Left hindlimb (tissue), 1 donor: ENCODE measurements around the gene INO80E.
A peak's percentile ranks its signal among the peaks of the same experiment; 100 is the strongest.

Source experiments
- DNase-seq: peaks from one replicate; pipeline ENCODE4 v3.0.0-alpha.2; 2018

INO80E gene

DNA sequence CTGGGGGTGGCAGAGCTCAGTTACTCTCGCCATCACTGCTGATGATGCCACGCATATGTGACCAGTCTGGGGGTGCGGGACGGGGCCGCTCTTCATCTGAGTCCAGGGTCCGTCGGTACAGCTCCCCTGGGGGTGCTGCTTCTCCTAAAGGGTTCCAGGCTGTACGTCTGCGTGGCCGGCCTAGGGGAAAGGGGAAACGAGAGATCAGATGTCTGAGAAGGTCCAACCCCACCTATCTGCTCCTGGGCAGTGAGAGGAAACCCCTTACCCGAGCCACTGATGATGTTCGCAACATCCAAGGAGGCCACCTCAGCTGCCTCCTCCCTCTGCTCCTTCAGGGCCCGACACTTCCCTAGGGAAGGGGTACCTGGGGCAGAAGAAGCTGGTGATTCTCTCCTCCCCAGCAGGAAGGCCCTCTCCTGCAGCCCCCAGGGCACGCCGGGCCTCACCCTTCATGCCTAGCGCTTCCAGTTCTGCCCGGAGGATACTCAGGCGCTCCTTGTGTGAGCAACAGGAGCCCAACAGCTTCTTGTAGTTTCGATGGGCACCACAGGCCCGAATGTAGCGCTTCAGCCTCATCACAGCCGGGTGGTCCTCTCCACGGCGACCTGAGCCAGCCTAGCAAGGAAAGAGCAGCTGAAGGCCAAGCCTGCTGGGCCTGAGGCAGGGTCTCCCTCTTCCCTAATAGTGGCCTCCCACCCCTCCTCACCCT is 2.7 kb upstream of the INO80E start:
- no peak for DNase-seq

- no peak for DNase-seq
Measured at GRCh38 chr16:29993903-29994599, 2.0 kb upstream of the INO80E start.

- no peak for DNase-seq
Measured at GRCh38 chr16:29994600-29995323, 1.3 kb upstream of the INO80E start.

DNA sequence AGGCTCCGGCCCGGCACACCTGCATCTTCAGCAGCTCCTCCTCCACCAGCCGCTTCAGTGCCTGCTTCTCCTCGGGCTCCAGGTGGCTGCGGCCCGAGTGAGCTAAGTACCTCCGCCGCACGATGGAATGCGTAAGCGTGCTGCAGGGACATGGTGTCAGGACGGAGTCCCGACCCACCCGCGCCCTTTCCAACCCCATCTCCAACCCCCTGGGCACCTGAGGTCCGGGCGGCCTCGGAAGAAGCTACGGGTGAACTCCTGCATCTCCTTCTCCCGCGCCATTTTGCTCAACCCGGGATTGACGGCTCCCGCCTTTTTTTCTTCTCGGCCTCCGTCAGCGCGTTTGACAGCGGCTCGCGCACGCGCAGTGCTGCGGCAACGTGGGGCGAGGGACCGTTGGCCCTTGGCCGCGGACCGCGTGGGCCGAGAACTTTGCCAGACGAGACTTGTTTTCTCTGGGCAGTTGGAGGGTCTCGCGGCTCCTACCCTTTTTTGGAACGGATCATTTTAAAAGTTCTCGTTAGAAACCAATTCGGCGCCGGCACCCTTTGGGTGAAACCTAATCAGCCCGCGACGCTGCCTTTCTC is 624 bp upstream of the INO80E start, which contains the start of gene HIRIP3:
Gene HIRIP3, minus strand, starts transcription at position 294 of the 587 bp plus-strand sequence. Its CDS starts 12 bp downstream, at position 282.
- peak; percentile 90 for DNase-seq

DNA sequence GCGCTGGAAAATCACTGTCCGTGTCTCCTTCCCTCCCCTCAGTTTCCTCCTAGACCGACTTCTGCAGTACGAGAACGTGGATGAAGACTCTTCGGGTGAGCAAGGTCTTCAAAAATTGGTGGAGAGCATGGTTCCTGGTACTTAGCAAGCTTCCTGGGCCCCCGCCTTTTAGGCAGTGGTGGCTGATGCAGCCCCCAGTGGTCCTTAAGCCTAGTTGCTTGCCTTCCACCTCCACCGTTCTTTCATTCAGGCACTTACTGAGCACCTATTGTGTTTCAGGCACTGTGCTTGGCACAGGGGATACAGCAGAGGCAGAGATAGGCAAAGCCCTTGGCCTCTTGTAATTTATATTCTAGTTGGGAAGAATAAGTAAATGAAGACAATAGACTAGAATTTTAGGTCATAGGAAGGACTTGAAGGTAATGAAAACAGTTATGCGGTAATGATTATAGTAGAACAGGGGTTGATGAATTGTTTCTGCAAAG is 767 bp downstream of the INO80E start:
- DNase-seq = no peak

DNA sequence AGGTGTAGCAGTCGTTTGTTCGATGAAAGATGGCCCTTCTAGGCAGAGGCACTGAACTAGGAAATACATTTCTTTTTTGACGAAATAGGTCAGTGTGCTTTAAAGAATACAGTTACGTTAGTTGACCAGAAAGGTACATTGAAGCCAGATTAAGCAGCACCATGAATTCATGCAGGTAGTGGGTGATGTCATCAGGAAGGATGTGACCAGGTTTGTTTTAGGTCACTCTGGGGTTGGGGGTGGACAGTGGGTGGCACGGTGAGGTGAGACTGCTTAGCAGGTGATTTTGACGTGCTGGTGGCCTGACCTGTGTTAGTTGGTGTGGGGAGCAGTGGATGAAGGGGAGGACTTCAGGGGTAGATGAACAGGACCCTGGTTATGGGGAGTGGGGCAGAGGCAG is 3.6 kb downstream of the INO80E start:
- no peak for DNase-seq

DNA sequence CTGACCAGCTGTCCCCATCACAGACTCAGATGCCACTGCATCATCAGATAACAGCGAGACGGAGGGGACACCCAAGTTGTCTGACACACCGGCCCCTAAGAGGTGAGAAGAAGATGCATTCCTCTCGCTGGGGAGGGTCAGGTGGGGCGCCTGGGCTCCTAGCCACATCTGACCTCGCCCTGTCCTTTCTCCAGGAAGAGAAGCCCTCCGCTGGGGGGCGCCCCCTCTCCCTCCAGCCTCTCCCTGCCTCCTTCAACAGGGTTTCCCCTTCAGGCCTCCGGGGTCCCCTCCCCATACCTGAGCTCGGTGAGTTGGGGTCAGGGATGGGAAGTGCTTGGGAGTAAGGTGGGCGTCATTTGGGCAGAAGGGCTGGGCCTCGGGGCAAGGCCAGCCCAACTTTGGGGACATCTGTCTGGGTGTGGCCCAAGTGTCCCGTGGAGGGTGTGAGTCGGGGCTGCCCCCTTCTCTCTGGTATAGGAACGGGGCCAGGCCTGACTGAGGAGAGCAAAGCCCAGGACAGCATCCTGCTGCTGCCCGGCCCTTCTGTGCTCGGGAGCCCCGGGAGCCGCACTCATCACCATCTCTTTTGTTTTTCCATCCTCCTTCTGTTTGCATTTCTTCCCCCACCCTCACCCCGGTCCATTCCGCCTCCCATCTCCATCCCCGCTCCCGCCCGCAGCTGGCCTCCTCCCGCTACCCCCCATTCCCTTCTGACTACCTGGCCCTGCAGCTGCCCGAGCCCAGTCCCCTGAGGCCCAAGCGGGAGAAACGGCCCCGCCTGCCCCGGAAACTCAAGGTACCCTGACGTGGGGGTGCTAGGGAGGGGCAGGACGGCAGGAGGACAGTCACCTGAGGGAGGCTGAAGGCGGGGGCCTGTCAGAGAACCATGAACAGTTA is 4.9 kb downstream of the INO80E start:
- DNase-seq = no peak

DNA sequence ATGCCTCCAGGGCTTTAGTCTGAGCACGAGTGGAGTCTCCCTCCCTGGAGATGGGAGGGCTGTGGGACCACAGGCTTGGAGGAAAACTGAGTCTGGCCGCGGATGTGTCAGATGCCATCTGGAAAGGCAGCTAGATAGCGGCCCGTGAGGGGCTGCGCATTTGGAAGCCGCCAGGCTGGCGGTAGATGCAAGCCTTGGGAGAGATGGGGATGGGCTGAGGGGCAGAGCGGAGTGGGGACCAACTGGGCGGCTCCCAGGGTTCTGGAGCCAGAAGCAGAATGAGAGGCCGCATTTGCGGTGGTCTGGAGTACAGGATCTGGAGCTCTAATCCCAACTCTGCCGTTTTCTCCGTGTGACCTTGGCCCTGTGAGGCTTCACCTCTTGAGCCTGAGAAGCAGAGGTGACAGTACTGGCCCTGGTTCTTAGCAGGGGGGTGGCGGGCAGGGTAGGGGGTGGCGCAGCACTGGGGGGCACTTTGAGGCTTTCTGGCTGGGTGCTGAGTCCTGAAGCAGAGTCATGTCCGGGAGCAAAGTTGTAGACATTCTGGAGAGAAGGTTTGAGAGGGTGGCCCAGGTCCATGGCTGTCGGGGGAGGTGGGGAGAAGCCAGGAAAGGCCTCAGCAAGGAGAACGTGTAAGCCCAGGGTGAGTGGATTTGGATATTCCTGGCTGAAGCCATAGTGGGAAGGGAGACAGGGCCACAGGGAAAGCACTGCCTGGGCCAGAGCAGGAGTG is 6.7 kb downstream of the INO80E start:
- DNase-seq = no peak

DNA sequence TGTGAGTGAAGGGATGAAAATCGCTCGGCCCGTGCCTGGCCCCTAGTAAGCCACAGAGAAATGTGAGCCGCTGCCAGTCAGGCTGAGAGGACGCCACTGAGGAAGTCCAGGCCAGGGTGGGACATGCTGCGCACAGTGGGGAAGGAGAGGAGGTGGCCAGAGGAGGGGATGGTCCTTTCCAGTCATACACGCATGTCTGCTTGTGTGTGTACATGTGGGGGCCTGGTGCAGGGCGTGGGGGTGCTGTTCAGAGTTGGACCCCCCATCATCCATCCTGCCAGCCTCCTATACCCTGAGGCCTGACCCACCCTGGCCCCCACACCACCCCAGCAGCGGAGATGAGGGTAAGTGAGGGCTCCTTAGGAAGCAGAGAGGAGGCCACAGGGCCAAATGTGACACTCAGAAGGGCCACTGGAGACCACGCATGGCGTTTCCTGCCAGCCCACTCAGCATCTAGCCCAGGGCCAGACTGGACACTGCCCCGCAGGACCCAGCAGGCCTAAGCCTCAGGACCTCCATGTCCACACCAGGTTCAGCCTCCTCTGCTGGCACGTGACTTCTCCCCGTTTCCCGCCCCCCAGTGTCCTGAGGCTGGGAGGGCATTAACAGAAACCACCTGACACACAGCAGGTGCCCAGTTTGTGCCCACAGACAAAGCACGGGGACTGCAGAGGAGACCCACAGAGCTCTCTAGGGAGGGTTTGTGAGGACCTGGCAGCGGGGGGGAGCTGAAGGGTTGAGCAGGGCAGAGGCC is 7.8 kb downstream of the INO80E start:
- no peak for DNase-seq

GRCh38 chr16:30004424-30004776 is 8.4 kb downstream of the INO80E start:
- no peak for DNase-seq

GRCh38 chr16:30004811-30005242 is 8.8 kb downstream of the INO80E start:
- DNase-seq = no peak

DNA sequence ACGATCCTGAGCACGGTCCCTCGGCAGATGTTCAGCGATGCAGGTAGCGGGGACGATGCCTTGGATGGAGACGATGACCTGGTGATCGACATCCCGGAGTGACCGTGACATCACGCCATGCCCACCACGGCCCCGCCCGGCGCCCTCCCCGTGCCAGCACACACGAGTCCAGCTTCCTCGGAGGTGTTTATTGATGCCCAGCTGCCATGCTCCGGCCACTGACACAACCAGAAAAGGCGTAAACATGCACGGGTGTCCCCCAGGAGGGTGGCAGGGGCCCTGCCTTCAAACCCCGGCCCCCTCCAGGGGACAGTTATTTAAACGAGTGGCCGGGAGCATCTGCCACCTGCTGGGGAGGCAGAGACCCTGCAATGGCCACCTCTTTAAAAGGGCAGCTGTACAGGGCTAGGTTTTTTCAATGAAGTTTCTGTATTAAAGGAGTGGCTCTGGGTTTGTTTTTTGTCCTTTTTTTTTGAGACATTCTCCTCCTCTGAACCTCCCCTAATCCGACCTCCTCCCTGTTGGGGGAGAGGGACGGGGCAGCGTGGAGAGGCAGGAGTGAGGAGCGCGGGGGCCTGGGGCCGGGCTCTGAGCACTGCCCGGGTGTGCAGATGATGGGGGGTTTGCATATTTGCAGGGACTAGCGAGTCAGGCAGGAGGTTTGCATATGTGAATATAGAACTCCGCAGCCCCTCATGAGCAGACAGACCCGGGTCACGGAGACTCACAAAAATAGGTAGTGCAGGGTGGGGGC is 9.5 kb downstream of the INO80E start:
- no peak for DNase-seq

DNA sequence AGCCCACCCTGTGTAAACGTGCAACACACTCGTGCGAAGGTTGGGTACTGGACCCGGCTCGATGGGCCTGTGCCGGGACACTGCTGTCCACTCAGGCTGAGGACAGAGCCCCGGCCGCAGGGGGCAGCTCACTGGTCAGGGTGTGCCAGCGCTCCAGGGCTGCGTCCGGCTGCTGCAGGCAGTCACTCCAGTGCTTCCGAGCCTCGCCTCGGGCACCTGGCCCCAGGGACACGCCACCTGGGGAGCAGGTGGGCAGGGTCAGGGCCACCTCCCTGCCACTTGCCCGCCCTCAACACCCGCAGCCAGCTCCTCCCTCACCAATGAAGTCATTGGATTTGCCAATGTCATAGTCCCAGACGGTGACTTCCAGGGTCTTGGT is 10.0 kb downstream of the INO80E start:
- no peak for DNase-seq

DNA sequence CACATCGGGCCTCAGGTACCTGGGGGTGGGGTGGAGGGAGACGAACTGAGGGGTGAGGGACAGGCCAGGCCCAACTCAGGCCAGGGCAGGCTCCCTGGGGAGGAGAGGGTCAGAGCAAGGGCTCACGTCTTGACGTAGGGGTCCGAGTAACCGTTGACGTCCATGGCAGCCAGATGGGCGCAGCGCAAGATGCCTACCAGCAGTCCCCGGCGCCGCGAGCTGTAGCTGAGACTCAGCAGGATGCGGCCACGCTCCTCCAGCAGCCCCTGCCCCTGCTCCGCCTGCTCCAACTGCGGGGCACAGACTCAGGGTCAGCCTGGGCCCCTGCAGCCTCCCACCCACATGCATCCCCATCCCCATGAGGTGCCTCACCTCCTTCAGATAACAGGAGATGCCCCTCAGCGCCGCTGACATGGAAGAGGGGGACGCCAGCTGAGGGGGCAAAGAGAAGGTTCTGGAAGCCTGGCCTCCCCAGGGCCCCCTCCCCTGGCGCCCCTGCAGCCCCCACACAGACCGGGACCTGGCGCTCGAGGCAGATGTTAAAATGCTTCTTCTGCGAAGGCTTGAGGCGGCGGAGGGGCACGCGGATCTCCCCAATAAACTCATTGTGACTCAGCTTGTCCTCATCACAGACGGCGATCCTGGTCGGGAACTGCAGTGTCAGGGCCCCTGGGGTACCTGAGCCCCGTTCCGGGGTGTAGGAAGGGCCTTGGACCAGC is 10.8 kb downstream of the INO80E start:
- DNase-seq = no peak

- no peak for DNase-seq
Measured at GRCh38 chr16:30007378-30007895, 11.4 kb downstream of the INO80E start.

DNA sequence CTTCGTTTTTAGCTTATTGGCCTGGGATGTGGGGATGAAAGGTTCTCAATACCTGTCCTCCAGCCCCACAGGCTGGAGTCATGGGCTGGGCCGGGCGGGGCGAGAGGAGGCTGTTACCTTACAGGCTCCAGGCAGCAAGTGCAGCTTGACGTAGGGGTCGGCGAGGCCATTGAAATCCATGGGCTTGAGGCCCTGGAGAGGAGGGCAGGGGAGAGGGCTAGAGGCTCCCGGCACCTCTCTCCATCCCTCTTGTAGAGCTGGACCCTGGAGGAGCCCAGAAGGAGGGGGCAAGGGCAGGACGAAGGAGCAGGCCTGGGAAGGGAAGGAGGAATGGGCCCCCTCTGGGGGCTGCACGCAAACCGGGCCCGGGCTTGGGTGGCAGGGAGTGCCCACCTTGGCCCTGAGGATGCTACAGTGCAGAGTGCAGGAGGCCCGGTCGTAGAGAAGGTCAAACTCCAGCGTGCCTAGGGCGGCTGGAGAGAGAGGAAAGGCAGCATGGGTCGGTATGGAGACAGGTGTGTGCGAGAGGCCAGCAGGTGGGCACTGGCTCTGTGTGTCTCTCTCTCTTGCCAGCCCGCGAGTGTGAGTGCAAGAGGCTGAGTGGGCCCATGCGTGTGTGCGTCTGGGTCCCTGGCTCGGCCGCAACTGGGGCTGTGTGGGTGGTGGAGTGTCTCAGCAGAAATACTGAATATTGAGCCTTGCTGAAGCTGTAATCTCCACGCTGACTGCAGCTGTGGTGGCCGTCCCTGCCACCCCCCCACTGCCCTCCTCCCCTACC is 13.2 kb downstream of the INO80E start:
- DNase-seq = no peak

- no peak for DNase-seq
Measured at GRCh38 chr16:30009990-30010843, 14.2 kb downstream of the INO80E start.
